ENCODE results near the gene CCPG1. TPM values are rescaled to one million over a fixed set of nuclear protein-coding genes. Genes with fewer than 3 reads are reported as not detected.

CCPG1 gene
- polyA plus RNA-seq, 1 of the 3 experiments (the other 2 are of a cell fraction): 10.5 TPM

- no peaks in the 10 kb centered on the region for H4K20me1 ChIP-seq (ENCODE audit: insufficient read depth)
- no peaks in the 10 kb centered on the region for H3K9me3 ChIP-seq
- H3K4me2 ChIP-seq: no peak overlapping the region
- H3K9ac ChIP-seq: no peak overlapping the region
- H3K4me3 ChIP-seq (ENCODE audit: low read depth in 2 of 2, low read length in 1 of 2): no peak overlapping the region
- TF ChIP-seq GATA2 (CRISPR knock-in tag; IDR thresholded peaks at IDR 0.05): no peak
- TF ChIP-seq CHD2 (IDR thresholded peaks at IDR 0.05; ENCODE audit: low read length, partially characterized antibody): no peak
- TF ChIP-seq, protein P1, sequence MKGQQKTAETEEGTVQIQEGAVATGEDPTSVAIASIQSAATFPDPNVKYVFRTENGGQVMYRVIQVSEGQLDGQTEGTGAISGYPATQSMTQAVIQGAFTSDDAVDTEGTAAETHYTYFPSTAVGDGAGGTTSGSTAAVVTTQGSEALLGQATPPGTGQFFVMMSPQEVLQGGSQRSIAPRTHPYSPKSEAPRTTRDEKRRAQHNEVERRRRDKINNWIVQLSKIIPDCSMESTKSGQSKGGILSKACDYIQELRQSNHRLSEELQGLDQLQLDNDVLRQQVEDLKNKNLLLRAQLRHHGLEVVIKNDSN (IDR thresholded peaks at IDR 0.05; ENCODE audit: borderline replicate concordance, low read depth): no peak
- TF ChIP-seq POLR2AphosphoS5 (IDR thresholded peaks at IDR 0.05; ENCODE audit: low read depth, low read length): no peak
- TF ChIP-seq RCOR1 (IDR thresholded peaks at IDR 0.05; ENCODE audit: low read length): no peak
- TF ChIP-seq SIN3A (IDR thresholded peaks at IDR 0.05; ENCODE audit: borderline replicate concordance, low read depth, low read length): no peak
- TF ChIP-seq MXI1 (IDR thresholded peaks at IDR 0.05; ENCODE audit: low read depth, low read length): no peak
- ChIA-PET CTCF (interaction anchor here (0.6 to 1.7 kb wide), 3 partner anchors 9 to 105 kb away, joined by 3 to 4 read pairs (median 4); partner anchors contain the start of genes PIGB and PIGBOS1), POLR2A (interaction anchor here (1.7 kb wide), 1 partner anchor 16 kb away, joined by 4 read pairs; the partner anchor contains the start of genes PIGB and PIGBOS1)
- no peaks in the 10 kb centered on the region for H3K4me1 ChIP-seq (ENCODE audit: control insufficient read depth in 1 of 2, insufficient read depth in 2 of 2, low read depth in 1 of 2, low read length in 1 of 2)
- WGBS (ENCODE audit: low lambda C conversion rate): 90% methylated on average over 1 of the region's 1 CpG
- no peaks in the 10 kb centered on the region for H3F3A ChIP-seq (replicated peaks; ENCODE audit: insufficient read depth)
- no peaks in the 10 kb centered on the region for H3K9me2 ChIP-seq
- DNase-seq: no peak
- no peak overlapping the region for H3K27ac ChIP-seq (ENCODE audit: low read depth in 2 of 2, low read length in 1 of 2)
- no peak overlapping the region for H2AFZ ChIP-seq (ENCODE audit: low read depth)
- no peaks in the 10 kb centered on the region for H3K27me3 ChIP-seq (ENCODE audit: insufficient read depth)
- peaks cover 12 to 31% of the 10 kb centered on the region in 2 experiments for H3K36me3 ChIP-seq (replicated peaks in 1 of 2; ENCODE audit: control insufficient read depth in 1 of 2, insufficient read depth in 2 of 2, low read length in 1 of 2)
- H3K79me2 ChIP-seq (ENCODE audit: insufficient read depth): no peaks in the 10 kb centered on the region
Observed at GRCh38 chr15:55334997-55335396, 73.2 kb downstream of the CCPG1 start.

GRCh38 chr15:55334371-55334770 is 73.8 kb downstream of the CCPG1 start:
- DNase-seq: no peak
- no peaks in the 10 kb centered on the region for H3K79me2 ChIP-seq (ENCODE audit: insufficient read depth)
- H2AFZ ChIP-seq (ENCODE audit: low read depth): no peak overlapping the region
- H3K4me2 ChIP-seq: no peak overlapping the region
- H3K9ac ChIP-seq: no peak overlapping the region
- H3K9me3 ChIP-seq: no peaks in the 10 kb centered on the region
- no peaks in the 10 kb centered on the region for H3K27me3 ChIP-seq (ENCODE audit: insufficient read depth)
- no peaks in the 10 kb centered on the region for H3K4me1 ChIP-seq (ENCODE audit: control insufficient read depth in 1 of 2, insufficient read depth in 2 of 2, low read depth in 1 of 2, low read length in 1 of 2)
- ChIA-PET POLR2A (interaction anchor here (1.7 kb wide), 1 partner anchor 16 kb away, joined by 4 read pairs; the partner anchor contains the start of genes PIGB and PIGBOS1), CTCF (interaction anchor here (1.1 to 1.7 kb wide), 2 partner anchors 10 to 105 kb away, joined by 4 read pairs; no protein-coding TSS in a partner anchor)
- H3K4me3 ChIP-seq (ENCODE audit: low read depth in 2 of 2, low read length in 1 of 2): no peak overlapping the region
- H3K27ac ChIP-seq (ENCODE audit: low read depth in 2 of 2, low read length in 1 of 2): no peak overlapping the region
- WGBS (ENCODE audit: low lambda C conversion rate): 90% methylated on average over 5 of the region's 5 CpGs
- H3F3A ChIP-seq (replicated peaks; ENCODE audit: insufficient read depth): no peaks in the 10 kb centered on the region
- no peaks in the 10 kb centered on the region for H3K9me2 ChIP-seq
- H4K20me1 ChIP-seq (ENCODE audit: insufficient read depth): no peaks in the 10 kb centered on the region
- H3K36me3 ChIP-seq (replicated peaks in 1 of 2; ENCODE audit: control insufficient read depth in 1 of 2, insufficient read depth in 2 of 2, low read length in 1 of 2): peaks cover 10 to 28% of the 10 kb centered on the region in 2 experiments
- TF ChIP-seq CHD2 (IDR thresholded peaks at IDR 0.05; ENCODE audit: low read length, partially characterized antibody) (no peak), EZH2phosphoT487 (IDR thresholded peaks at IDR 0.05; ENCODE audit: borderline replicate concordance, low read depth) (no peak), JUND (IDR thresholded peaks at IDR 0.05) (no peak), TCF12 (IDR thresholded peaks at IDR 0.05) (no peak), RFX5 (IDR thresholded peaks at IDR 0.05; ENCODE audit: low read length) (no peak), RCOR1 (IDR thresholded peaks at IDR 0.05; ENCODE audit: low read length) (no peak), SIN3A (IDR thresholded peaks at IDR 0.05; ENCODE audit: borderline replicate concordance, low read depth, low read length) (no peak), NFIC (IDR thresholded peaks at IDR 0.05; ENCODE audit: borderline replicate concordance) (no peak)
- TF ChIP-seq, protein P2, sequence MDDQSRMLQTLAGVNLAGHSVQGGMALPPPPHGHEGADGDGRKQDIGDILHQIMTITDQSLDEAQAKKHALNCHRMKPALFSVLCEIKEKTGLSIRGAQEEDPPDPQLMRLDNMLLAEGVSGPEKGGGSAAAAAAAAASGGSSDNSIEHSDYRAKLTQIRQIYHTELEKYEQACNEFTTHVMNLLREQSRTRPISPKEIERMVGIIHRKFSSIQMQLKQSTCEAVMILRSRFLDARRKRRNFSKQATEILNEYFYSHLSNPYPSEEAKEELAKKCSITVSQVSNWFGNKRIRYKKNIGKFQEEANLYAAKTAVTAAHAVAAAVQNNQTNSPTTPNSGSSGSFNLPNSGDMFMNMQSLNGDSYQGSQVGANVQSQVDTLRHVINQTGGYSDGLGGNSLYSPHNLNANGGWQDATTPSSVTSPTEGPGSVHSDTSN (IDR thresholded peaks at IDR 0.05): no peak
